NCI-H146 treated with DMSO at 0.1 percent for 48 hours (cell line): ENCODE measurements around the gene TMEFF2.

Source experiments
- DNase-seq: peaks from one replicate; lab custom pipeline; 2025; ENCODE audit not compliant: unreplicated experiment; lab: John Stamatoyannopoulos, UW

The TMEFF2 gene

DNA sequence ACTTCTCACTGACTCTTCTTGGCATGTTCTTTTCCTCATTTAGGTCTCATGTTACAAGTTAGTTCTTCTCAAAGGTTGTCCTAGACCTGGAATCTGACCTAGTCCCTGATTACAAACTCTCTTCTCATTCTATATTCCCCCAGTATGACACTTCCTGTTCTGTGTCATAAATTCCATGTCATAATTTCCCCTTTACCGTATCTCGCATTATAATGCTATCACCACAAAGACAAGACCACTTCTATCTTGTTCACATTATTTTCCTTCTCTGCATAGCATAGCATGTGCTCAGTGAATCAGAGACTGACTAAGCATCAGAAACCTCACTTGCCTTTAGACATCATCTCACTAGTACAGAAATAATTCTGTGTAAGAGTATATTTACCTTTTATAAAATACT is 284.2 kb downstream of the TMEFF2 start:
- DNase-seq = no peak

DNA sequence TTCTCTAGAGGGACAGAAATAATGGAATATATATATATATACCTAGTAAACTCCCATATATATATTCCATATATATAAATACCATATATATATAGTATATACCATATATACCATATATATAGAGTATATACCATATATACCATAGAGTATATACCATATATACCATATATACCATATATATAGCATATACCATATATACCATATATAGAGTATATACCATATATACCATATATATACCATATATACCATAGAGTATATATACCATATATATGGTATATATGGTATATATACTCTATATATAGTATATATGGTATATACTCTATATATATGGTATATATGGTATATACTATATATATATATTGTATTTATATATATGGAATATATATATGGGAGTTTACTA is 285.9 kb downstream of the TMEFF2 start:
- DNase-seq = no peak

DNA sequence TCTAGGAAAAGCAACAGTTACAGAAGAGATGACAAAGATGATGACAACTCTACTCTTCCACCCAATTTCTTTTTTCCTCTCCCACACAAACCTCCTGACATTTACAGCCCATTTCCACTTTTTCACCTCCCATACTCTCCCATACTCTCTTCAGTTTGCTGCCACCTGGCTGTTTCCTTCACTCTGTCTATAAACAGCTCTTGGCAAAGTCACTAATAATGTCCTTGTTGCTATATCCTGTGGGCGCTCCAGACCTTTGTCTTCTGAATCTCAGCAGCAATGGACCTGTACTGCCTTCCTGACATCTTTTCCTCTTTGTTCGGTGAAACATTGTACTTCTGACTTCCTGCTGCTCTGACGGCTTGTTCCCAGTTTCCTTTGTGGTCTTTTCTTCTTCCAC is 287.2 kb downstream of the TMEFF2 start:
- DNase-seq = no peak

DNA sequence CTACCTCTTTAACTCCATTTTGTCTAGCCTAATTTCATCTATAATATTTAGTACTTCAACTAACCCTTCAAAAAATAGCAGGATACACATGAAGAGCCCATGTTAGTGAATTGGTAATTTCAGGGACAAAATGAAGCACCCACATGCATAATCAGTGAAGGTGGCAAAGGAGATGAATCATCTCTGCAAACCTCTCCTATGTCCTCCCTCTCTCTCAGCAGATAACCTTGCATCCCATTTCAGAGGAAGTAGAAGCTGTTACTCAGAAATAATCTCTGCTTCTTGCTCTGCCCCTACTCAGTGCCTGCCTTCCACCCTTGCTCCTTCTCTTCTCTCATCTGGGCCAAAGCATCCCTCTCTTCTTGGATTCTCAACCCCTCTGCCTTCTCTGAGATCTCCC is 287.6 kb downstream of the TMEFF2 start:
- no peak for DNase-seq

DNA sequence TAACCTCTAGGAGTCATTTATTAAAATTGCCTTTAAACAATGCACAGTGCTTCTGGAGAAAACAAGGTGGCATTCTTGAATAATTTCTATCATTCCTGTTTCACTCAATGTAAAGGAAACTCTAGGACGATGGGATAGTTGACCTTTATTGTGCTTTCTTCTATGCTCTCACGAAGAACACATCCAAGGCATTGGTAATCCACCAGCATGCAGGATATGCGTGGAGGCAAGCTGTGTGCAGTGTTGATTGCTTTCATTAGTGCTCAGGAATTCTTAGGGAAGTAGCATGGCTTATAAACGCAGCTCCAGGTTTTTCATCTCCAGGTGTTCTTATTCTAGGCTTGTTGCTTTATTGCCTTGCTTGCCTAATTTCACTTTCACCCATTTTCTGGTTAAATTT is 289.4 kb downstream of the TMEFF2 start:
- DNase-seq = no peak

DNA sequence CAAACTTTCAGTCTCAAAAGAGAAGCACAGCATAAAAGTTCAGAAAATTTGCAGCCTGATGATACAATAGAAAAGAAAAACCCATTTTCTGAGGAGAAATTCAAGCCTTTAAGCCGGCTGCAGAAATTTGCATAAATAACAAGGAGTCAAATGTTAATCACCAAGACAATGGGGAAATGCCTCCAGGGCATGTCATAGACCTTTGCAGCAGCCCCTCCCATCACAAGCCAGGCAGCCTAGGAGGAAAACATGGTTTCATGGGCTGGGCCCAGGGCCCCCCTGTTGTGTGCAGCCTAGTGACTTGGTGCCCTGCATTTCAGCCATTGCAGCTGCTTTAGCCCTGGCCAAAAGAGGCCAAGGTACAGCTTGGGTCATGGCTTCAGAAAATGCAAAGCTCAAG is 293.7 kb downstream of the TMEFF2 start:
- DNase-seq = no peak

DNA sequence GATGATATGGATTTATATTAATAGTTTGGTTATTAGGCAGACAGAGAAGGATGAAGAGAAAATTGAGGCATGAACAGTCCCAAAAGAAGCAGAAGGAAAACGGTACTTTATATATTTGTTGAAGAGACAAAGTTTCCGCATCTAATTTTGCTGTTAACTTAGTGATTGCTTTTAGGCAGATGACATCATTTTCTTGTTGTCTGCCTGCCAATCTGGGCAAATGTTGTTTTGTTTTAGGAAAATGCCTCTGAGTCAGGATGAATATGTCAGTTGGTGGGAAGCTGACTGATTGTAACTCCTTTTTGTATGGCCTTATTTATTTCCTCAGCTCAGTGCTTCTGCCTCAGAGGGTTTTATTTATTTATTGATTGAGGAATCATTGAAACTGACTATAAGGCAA is 295.3 kb downstream of the TMEFF2 start:
- DNase-seq = no peak
